ENCODE measurements around the gene EME2.

- TF ChIP-seq CTCF (IDR thresholded peaks at IDR 0.05; ENCODE audit: insufficient read depth, low read depth, low read length): no peak
- no peak for TF ChIP-seq EZH2 (IDR thresholded peaks at IDR 0.05; ENCODE audit: insufficient read depth, low read length)
These were observed at the start of gene EME2 for GRCh38 chr16:1772362-1772907.

Measured in astrocyte (in vitro differentiated cells and primary cell).